Vagina (tissue), 2 donors: ENCODE results near the gene JPH4. TPM values are rescaled to one million over a fixed set of nuclear protein-coding genes. Genes with fewer than 3 reads are reported as not detected.

Experiments used
- DNase-seq, 2 donors: peaks; one replicate each; pipeline ENCODE4 v3.0.0-alpha.2; 2017; ENCODE audit errors: extremely low spot score in 2 of 2
- H3K27ac ChIP-seq: fragments of 200-600 bp; sonication (generic); one replicate; pipeline ENCODE4 v1.5.1; 2019
- H3K27me3 ChIP-seq: fragments of 200-600 bp; sonication (generic); one replicate; pipeline ENCODE4 v1.5.1; 2019
- H3K36me3 ChIP-seq, 2 donors: fragments of 200-600 bp; sonication (generic); one replicate each; pipeline ENCODE4 v1.5.1; 2017 to 2019
- H3K4me1 ChIP-seq: fragments of 200-600 bp; sonication (generic); one replicate; pipeline ENCODE4 v1.5.1; 2019
- H3K4me3 ChIP-seq, 2 donors: fragments of 200-600 bp; sonication (generic); 1 replicate in 1 of 2; 2 replicates in 1 of 2; pipeline ENCODE4 v1.5.1; 2016 to 2019
- H3K9me3 ChIP-seq: fragments of 200-600 bp; sonication (generic); one replicate; pipeline ENCODE4 v1.5.1; 2019
- POLR2A ChIP-seq, 2 donors: fragments of 450-650 bp; IDR thresholded peaks; one replicate each; pipeline ENCODE4 v1.6.1; 2017; ENCODE audit warnings: antibody characterized with exemption in 2 of 2, mild to moderate bottlenecking in 2 of 2, moderate library complexity in 2 of 2
- POLR2AphosphoS5 ChIP-seq, 2 donors: sonication (generic); formaldehyde crosslinking; IDR thresholded peaks; one replicate each; pipeline ENCODE4 v1.9.0; 2017; ENCODE audit warnings: antibody characterized with exemption in 2 of 2, mild to moderate bottlenecking in 2 of 2, low read depth in 1 of 2; ENCODE audit not compliant: insufficient read depth in 1 of 2
- intact Hi-C: fragments of 100-400 bp; cut with DNase I; formaldehyde crosslinking; loops from one replicate; pipeline ENCODE4 v1.15.1; 2023
- total RNA-seq: library from RNA; depleted of rRNA; stranded (reverse); fragments of >200 nt; gene quantifications from one replicate; pipeline ENCODE4 v1.2.3, GENCODE V29; 2016
- TF ChIP-seq, protein P1 (sequence below), 3 experiments: fragments of 450-650 bp in 2 of 3; fragments of 200-600 bp in 1 of 3; sonication (generic) in 1 of 3; IDR thresholded peaks; one replicate each; pipeline ENCODE4 v1.5.1; 2017 to 2019; ENCODE audit warnings: antibody characterized with exemption in 3 of 3, mild to moderate bottlenecking in 2 of 3, moderate library complexity in 2 of 3

Gene JPH4
- total RNA-seq, 1 donor from 2014 or later, result 10.6 TPM

DNA sequence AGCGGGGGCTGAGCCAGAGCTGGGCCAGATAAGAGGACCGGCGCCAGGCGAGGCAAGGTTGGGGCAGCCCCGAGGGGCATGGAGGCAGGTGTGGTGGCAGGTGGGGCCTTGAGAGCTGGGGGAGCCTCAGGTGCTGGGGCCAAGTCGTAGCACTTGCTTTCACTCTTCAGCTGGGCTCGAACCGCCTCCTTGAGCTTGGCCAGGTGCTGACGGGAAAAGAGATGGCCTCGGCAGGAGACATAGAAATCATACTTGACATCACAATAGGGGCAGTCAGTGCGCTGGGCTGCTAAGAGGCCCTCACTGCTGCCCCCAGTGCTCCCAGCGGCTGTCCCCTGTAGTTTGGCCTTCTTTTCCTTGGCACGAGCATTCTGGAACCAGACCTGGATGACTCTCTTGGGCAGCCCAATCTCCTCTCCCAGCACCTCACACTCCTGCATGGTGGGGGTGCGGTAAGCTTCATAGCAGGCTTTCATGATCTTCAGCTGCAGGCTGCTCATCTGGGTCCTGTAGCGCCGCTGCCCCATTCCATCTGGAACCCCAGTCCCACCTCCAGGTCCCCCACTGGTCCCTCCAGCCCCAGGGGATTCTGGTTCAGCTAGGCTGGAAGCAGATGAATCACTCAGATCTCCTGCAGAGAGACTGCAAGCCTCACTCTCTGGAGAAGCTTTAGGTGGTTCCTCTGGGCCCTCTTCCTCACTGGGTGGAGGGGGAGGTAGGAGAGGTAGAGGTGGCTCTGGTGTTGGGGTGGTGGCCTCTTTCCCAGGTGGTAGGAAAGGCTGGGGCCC lies 55.2 kb downstream of the JPH4 start:
- Histone ChIP-seq H3K36me3 (no peaks in the 10 kb centered on the region), H3K4me3 (no peak overlapping the region), H3K9me3 (no peaks in the 10 kb centered on the region), H3K27me3 (no peaks in the 10 kb centered on the region), H3K4me1 (no peaks in the 10 kb centered on the region), H3K27ac (no peak overlapping the region)
- intact Hi-C loops, result no loop called here
- DNase-seq, result no peak
- no peak for TF ChIP-seq POLR2AphosphoS5 (IDR thresholded peaks at IDR 0.05; ENCODE audit: insufficient read depth in 1 of 2, low read depth in 1 of 2)
- TF ChIP-seq, protein P1, sequence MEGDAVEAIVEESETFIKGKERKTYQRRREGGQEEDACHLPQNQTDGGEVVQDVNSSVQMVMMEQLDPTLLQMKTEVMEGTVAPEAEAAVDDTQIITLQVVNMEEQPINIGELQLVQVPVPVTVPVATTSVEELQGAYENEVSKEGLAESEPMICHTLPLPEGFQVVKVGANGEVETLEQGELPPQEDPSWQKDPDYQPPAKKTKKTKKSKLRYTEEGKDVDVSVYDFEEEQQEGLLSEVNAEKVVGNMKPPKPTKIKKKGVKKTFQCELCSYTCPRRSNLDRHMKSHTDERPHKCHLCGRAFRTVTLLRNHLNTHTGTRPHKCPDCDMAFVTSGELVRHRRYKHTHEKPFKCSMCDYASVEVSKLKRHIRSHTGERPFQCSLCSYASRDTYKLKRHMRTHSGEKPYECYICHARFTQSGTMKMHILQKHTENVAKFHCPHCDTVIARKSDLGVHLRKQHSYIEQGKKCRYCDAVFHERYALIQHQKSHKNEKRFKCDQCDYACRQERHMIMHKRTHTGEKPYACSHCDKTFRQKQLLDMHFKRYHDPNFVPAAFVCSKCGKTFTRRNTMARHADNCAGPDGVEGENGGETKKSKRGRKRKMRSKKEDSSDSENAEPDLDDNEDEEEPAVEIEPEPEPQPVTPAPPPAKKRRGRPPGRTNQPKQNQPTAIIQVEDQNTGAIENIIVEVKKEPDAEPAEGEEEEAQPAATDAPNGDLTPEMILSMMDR (IDR thresholded peaks at IDR 0.05), result no peak
- TF ChIP-seq POLR2A (IDR thresholded peaks at IDR 0.05), result no peak

DNA sequence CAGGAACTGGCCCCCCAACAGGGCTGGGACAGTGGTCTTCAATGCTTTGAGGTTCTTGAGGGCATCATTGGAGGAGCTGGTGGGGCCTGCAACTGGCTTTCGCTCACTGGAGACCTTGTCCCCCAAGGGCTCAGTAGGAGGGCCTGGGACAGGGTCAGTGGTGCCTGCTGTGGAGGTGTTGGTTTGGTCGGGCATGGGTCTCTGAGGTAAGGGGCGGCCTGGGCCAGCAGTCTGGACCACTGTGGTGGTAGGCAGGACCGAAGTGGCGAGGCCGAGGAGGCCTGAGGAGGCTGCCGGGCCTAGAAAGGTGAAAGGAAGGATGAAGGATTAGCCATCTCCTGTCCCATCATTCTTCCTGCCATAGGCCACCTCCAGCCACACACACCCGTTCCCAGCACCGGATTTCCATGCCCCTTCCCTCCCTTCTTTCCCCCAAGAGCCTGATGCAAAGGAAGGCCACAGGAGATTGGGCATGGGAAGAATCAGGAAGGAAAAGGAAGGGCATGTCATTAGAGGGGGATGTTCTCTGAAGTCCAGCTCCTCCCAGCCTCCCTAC lies 55.9 kb downstream of the JPH4 start:
- Histone ChIP-seq H3K27me3 (no peaks in the 10 kb centered on the region), H3K36me3 (no peaks in the 10 kb centered on the region), H3K27ac (no peak overlapping the region), H3K4me3 (no peak overlapping the region), H3K9me3 (no peaks in the 10 kb centered on the region), H3K4me1 (no peaks in the 10 kb centered on the region)
- TF ChIP-seq, protein P1 (IDR thresholded peaks at IDR 0.05), result no peak
- TF ChIP-seq POLR2AphosphoS5 (IDR thresholded peaks at IDR 0.05; ENCODE audit: insufficient read depth in 1 of 2, low read depth in 1 of 2), result no peak
- TF ChIP-seq POLR2A (IDR thresholded peaks at IDR 0.05), result no peak
- intact Hi-C loops, result no loop called here
- no peak for DNase-seq

DNA sequence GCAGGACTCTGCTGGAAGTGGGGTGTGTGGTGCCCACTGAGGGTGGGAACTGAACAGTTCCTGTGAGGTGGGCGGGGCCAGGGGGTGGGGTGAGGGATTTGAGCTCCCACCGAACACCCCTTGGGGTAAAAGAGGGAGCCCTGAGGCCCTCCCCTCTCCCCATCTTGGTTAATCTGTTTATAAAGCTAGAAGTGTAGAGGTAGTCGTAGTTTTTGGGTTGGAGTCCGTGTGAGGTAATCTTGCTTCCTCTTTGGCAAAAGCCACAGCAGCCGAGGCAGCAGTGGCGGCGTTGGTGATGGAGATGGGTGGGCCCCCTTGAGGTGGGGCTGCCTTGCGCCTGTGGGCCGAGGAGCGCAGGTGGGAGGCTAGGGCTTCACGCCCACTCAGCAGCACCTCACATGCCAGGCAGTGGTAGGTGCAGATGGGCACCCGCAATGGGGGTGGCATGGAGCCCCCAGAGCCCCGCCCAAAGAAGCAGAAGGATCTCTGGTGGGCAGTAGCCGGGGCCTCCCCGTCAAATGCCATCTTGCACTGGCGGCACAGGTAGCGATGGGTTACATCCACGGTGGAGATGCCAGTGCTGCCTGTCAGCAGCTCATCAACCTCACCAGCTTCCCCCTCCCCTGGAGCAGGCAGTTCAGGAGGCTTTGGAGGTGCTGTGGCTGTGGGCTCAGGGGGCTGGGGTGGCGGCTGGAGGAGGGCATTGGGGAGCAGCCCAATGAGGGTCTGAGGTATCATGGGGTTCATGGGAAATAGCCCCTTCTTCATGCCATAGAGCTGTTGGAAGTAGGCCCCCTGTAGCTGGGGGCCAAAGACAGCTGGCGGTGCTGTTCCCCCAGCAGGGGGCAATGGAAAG lies 56.6 kb downstream of the JPH4 start:
- DNase-seq, result no peak
- H3K9me3 ChIP-seq, result no peaks in the 10 kb centered on the region
- TF ChIP-seq POLR2A (IDR thresholded peaks at IDR 0.05), result no peak
- TF ChIP-seq POLR2AphosphoS5 (IDR thresholded peaks at IDR 0.05; ENCODE audit: insufficient read depth in 1 of 2, low read depth in 1 of 2), result no peak
- TF ChIP-seq, protein P1 (IDR thresholded peaks at IDR 0.05), result no peak
- H3K4me3 ChIP-seq, result no peak overlapping the region
- no peaks in the 10 kb centered on the region for H3K27me3 ChIP-seq
- H3K27ac ChIP-seq, result no peak overlapping the region
- no peaks in the 10 kb centered on the region for H3K4me1 ChIP-seq
- intact Hi-C loops, result no loop called here
- no peaks in the 10 kb centered on the region for H3K36me3 ChIP-seq

DNA sequence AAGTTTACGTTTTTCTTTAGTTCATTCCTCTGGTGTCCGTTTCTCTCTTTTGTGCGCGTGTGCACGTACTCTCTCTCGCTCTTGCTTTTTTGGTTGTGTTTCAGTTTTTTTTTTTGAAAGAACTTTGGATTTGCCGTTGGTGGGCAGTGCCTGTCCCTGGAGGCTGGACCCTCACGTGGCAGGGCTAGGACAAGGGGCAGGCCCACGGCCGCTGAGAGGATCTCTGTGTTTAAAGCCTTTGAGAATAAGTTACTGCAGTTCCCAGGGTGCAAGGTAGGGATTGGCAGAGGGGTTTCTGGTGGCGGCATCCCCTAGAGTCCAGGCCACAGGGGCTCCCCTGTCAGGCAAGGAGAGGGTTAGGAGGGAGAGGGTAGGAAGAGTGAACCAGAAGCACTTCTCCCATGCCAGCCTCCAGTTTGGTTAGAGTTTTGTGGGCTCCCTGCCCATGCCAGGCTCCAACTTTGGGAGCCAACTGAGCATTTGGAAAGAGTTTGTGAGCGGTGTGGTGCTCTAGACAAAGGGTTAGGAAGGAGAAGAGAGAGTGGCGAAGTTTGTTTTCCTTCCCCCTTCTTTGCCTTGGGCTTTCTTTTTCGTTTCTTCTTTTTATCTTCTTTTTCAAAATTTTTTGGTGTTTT lies 57.6 kb downstream of the JPH4 start:
- H3K9me3 ChIP-seq, result no peaks in the 10 kb centered on the region
- H3K27me3 ChIP-seq, result no peaks in the 10 kb centered on the region
- no peak overlapping the region for H3K4me3 ChIP-seq
- no peak for DNase-seq
- no peaks in the 10 kb centered on the region for H3K36me3 ChIP-seq
- no peak overlapping the region for H3K27ac ChIP-seq
- intact Hi-C loops, result no loop called here
- no peaks in the 10 kb centered on the region for H3K4me1 ChIP-seq
- TF ChIP-seq, protein P1 (IDR thresholded peaks at IDR 0.05), result no peak
- TF ChIP-seq POLR2A (IDR thresholded peaks at IDR 0.05), result no peak
- TF ChIP-seq POLR2AphosphoS5 (IDR thresholded peaks at IDR 0.05; ENCODE audit: insufficient read depth in 1 of 2, low read depth in 1 of 2), result no peak
